Vagina (tissue), 2 donors: ENCODE measurements around the gene CPLX4. TPM values are rescaled to one million over a fixed set of nuclear protein-coding genes. Genes with fewer than 3 reads are reported as not detected.

Source experiments
- DNase-seq, 2 donors: peaks; one replicate each; pipeline ENCODE4 v3.0.0-alpha.2; 2017; ENCODE audit errors: extremely low spot score in 2 of 2
- H3K27ac ChIP-seq: fragments of 200-600 bp; sonication (generic); one replicate; pipeline ENCODE4 v1.5.1; 2019
- H3K27me3 ChIP-seq: fragments of 200-600 bp; sonication (generic); one replicate; pipeline ENCODE4 v1.5.1; 2019
- H3K36me3 ChIP-seq, 2 donors: fragments of 200-600 bp; sonication (generic); one replicate each; pipeline ENCODE4 v1.5.1; 2017 to 2019
- H3K4me1 ChIP-seq: fragments of 200-600 bp; sonication (generic); one replicate; pipeline ENCODE4 v1.5.1; 2019
- H3K4me3 ChIP-seq, 2 donors: fragments of 200-600 bp; sonication (generic); 1 replicate in 1 of 2; 2 replicates in 1 of 2; pipeline ENCODE4 v1.5.1; 2016 to 2019
- H3K9me3 ChIP-seq: fragments of 200-600 bp; sonication (generic); one replicate; pipeline ENCODE4 v1.5.1; 2019
- POLR2A ChIP-seq, 2 donors: fragments of 450-650 bp; IDR thresholded peaks; one replicate each; pipeline ENCODE4 v1.6.1; 2017; ENCODE audit warnings: antibody characterized with exemption in 2 of 2, mild to moderate bottlenecking in 2 of 2, moderate library complexity in 2 of 2
- POLR2AphosphoS5 ChIP-seq, 2 donors: sonication (generic); formaldehyde crosslinking; IDR thresholded peaks; one replicate each; pipeline ENCODE4 v1.9.0; 2017; ENCODE audit warnings: antibody characterized with exemption in 2 of 2, mild to moderate bottlenecking in 2 of 2, low read depth in 1 of 2; ENCODE audit not compliant: insufficient read depth in 1 of 2
- intact Hi-C: fragments of 100-400 bp; cut with DNase I; formaldehyde crosslinking; loops from one replicate; pipeline ENCODE4 v1.15.1; 2023
- total RNA-seq: library from RNA; depleted of rRNA; stranded (reverse); fragments of >200 nt; gene quantifications from one replicate; pipeline ENCODE4 v1.2.3, GENCODE V29; 2016
- TF ChIP-seq, protein P1 (sequence below), 3 experiments: fragments of 450-650 bp in 2 of 3; fragments of 200-600 bp in 1 of 3; sonication (generic) in 1 of 3; IDR thresholded peaks; one replicate each; pipeline ENCODE4 v1.5.1; 2017 to 2019; ENCODE audit warnings: antibody characterized with exemption in 3 of 3, mild to moderate bottlenecking in 2 of 3, moderate library complexity in 2 of 3

CPLX4 gene
- total RNA-seq, 1 donor from 2014 or later, result not detected

DNA sequence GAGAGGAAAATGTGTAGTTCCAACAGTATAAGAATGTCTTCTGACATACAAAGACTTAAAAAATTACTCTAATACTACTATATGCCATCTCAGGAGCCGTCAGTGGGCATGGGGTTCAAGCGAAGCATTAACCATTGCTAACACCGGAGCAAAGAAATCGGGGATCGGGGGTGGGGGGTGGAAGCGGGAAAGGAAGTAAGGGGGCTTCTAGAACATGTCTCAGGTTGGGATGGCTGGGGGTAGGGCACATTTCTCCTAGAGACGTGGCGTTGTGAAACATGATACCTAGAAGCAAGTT is 39.9 kb upstream of the CPLX4 start:
- peak overlapping the region; percentile 82 to 94 for H3K4me3 ChIP-seq
- no peaks in the 10 kb centered on the region for H3K9me3 ChIP-seq
- peak overlapping the region; percentile 89 for H3K27ac ChIP-seq
- H3K27me3 ChIP-seq, result no peaks in the 10 kb centered on the region
- DNase-seq, result no peak
- intact Hi-C loops, result no loop called here
- H3K36me3 ChIP-seq, result peaks cover 0 to 13% of the 10 kb centered on the region in 2 donors
- H3K4me1 ChIP-seq, result peaks cover 21% of the 10 kb centered on the region
- TF ChIP-seq POLR2AphosphoS5 (IDR thresholded peaks at IDR 0.05; ENCODE audit: insufficient read depth in 1 of 2, low read depth in 1 of 2) (no peak), POLR2A (IDR thresholded peaks at IDR 0.05) (no peak)
- TF ChIP-seq, protein P1, sequence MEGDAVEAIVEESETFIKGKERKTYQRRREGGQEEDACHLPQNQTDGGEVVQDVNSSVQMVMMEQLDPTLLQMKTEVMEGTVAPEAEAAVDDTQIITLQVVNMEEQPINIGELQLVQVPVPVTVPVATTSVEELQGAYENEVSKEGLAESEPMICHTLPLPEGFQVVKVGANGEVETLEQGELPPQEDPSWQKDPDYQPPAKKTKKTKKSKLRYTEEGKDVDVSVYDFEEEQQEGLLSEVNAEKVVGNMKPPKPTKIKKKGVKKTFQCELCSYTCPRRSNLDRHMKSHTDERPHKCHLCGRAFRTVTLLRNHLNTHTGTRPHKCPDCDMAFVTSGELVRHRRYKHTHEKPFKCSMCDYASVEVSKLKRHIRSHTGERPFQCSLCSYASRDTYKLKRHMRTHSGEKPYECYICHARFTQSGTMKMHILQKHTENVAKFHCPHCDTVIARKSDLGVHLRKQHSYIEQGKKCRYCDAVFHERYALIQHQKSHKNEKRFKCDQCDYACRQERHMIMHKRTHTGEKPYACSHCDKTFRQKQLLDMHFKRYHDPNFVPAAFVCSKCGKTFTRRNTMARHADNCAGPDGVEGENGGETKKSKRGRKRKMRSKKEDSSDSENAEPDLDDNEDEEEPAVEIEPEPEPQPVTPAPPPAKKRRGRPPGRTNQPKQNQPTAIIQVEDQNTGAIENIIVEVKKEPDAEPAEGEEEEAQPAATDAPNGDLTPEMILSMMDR (IDR thresholded peaks at IDR 0.05), result no peak

DNA sequence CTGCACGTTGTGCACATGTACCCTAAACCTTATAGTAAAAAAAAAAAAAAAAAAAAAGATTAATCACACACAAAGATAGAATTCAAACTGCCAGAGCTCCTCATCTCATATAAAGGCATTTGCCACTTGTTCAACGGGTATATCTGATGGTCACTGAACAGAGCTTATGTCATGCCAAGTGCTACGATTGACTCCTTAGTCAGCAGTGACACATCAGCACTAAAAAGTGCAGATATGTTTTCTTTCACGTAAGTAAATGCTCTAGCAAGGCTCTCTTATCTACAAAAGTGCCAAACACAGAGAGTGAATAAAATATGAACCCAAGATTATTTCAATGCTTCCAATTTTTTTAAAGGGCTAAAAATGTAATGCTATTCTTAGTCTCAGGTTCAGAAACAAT is 39.5 kb upstream of the CPLX4 start:
- TF ChIP-seq, protein P1 (IDR thresholded peaks at IDR 0.05), result no peak
- TF ChIP-seq POLR2A (IDR thresholded peaks at IDR 0.05) (no peak), POLR2AphosphoS5 (IDR thresholded peaks at IDR 0.05; ENCODE audit: insufficient read depth in 1 of 2, low read depth in 1 of 2) (peak in 1 of 2 donors; percentile 54)
- Histone ChIP-seq H3K36me3 (peaks cover 0 to 16% of the 10 kb centered on the region in 2 donors), H3K9me3 (no peaks in the 10 kb centered on the region), H3K27ac (peak overlapping the region; percentile 89), H3K4me1 (peaks cover 21% of the 10 kb centered on the region), H3K4me3 (peak overlapping the region; percentile 82 to 94), H3K27me3 (no peaks in the 10 kb centered on the region)
- no peak for DNase-seq
- intact Hi-C loops, result no loop called here

DNA sequence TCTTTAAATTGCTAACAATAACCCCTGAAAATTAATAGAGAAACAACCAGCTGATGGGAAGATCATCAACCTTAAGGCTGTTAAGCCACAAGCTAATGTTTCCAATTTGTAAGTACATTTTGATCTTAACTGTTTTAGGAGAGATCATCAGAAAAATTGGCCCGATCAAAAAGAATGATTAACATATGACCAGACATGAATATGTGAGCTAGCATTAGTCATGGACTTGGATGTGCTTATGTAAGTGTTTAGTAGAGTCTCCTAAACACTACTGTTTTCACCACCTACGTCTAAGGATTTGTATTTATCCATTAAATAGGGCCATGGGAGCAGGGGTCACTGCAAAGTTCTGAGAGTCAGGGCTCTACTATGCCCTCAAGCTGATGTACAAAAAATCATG is 36.3 kb upstream of the CPLX4 start:
- no peak for TF ChIP-seq POLR2A (IDR thresholded peaks at IDR 0.05)
- TF ChIP-seq, protein P1 (IDR thresholded peaks at IDR 0.05), result no peak
- no peak for TF ChIP-seq POLR2AphosphoS5 (IDR thresholded peaks at IDR 0.05; ENCODE audit: insufficient read depth in 1 of 2, low read depth in 1 of 2)
- peaks cover 0 to 37% of the 10 kb centered on the region in 2 donors for H3K36me3 ChIP-seq
- H3K9me3 ChIP-seq, result no peaks in the 10 kb centered on the region
- intact Hi-C loops, result no loop called here
- peaks cover 18% of the 10 kb centered on the region for H3K4me1 ChIP-seq
- DNase-seq, result no peak
- H3K27me3 ChIP-seq, result no peaks in the 10 kb centered on the region
- no peak overlapping the region for H3K4me3 ChIP-seq
- no peak overlapping the region for H3K27ac ChIP-seq

DNA sequence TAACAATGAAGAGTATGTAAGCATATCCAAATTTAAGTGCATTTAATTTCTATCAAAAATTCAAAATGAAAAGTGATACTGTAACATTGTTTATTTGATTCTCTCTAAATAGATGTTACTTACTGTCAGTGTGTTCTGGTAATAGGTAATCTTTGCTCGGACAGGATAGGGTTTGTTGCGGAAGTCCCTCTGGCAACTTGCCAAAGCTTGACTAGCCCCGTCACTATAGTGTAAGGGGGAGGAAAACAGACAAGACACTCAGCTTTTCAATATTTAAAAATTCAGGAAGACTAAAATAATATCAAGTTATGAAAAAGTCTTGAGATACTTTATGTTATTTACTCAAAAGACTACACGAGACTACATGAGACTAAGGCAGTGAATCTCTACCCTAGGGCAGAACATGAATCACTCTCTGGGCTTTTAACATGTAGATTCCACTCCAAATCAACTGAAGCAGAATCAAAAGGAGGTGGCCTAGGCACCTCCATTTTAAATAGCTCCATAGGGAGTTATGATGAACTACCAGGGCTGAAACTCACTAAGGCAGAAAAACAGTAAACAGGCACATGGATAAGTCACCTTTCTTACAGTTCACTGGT is 34.7 kb upstream of the CPLX4 start:
- no peaks in the 10 kb centered on the region for H3K27me3 ChIP-seq
- H3K27ac ChIP-seq, result no peak overlapping the region
- H3K9me3 ChIP-seq, result no peaks in the 10 kb centered on the region
- DNase-seq, result no peak
- peaks cover 0 to 49% of the 10 kb centered on the region in 2 donors for H3K36me3 ChIP-seq
- TF ChIP-seq POLR2A (IDR thresholded peaks at IDR 0.05) (no peak), POLR2AphosphoS5 (IDR thresholded peaks at IDR 0.05; ENCODE audit: insufficient read depth in 1 of 2, low read depth in 1 of 2) (no peak)
- TF ChIP-seq, protein P1 (IDR thresholded peaks at IDR 0.05), result no peak
- intact Hi-C loops, result no loop called here
- H3K4me1 ChIP-seq, result peaks cover 14% of the 10 kb centered on the region
- H3K4me3 ChIP-seq, result no peak overlapping the region

DNA sequence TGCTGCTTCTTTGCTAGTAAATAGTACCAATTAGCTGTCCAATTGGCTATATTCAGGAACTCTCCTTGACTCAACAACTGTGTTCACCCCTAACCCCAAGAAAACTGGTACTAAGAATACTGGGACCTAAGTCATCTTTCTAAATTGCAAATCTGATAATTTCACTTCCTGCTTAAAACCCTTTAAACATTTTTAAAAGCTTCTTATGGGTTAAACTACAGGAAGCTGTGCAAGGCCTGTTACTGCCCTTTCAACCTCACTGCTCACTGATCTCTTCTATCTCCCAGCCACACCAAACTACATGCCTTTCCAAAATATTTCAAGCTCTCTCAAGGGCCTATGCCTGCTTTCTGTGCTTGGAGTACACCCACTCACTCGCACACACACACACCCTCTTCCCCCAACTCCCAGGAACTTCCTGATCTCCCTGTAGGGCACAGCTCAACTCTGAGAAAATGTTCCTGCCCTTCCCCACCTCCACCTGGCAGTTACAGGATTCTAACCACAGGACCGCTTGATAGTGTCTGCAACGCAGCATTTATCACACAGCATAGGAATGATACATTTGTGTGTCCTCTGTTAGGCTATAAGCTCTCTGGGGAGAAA is 33.9 kb upstream of the CPLX4 start:
- no peak overlapping the region for H3K4me3 ChIP-seq
- peaks cover 5% of the 10 kb centered on the region for H3K4me1 ChIP-seq
- H3K9me3 ChIP-seq, result no peaks in the 10 kb centered on the region
- TF ChIP-seq, protein P1 (IDR thresholded peaks at IDR 0.05), result no peak
- TF ChIP-seq POLR2AphosphoS5 (IDR thresholded peaks at IDR 0.05; ENCODE audit: insufficient read depth in 1 of 2, low read depth in 1 of 2) (no peak), POLR2A (IDR thresholded peaks at IDR 0.05) (no peak)
- peaks cover 0 to 57% of the 10 kb centered on the region in 2 donors for H3K36me3 ChIP-seq
- no peaks in the 10 kb centered on the region for H3K27me3 ChIP-seq
- intact Hi-C loops, result no loop called here
- H3K27ac ChIP-seq, result no peak overlapping the region
- DNase-seq, result no peak
